Stimulated activated naive CD8-positive, alpha-beta T cell treated with anti-CD3 and anti-CD28 coated beads, Interleukin-15, amount 100 ng/mL, for 72 hours (primary cell): Measurements from ENCODE around the gene IGF2R.

ENCODE experiments used
- ATAC-seq: fragments of 150-1000 bp; cut with Tn5 transposase; 2 replicates; pipeline ENCODE4 v1.10.0; 2021; ENCODE audit warnings: mild to moderate bottlenecking, moderate library complexity
- DNase-seq, 2 donors: peaks; one replicate each; pipeline ENCODE4 v3.0.0; 2021 to 2022
- H3K27ac Mint-ChIP-seq, 2 donors: one replicate each; pipeline ENCODE4 v1.8.0; 2022; ENCODE audit warnings: mild to moderate bottlenecking in 2 of 2, mixed read lengths in 2 of 2, moderate library complexity in 2 of 2
- H3K27me3 Mint-ChIP-seq: one replicate; pipeline ENCODE4 v1.8.0; 2022; ENCODE audit warnings: mixed read lengths
- H3K4me1 Mint-ChIP-seq: one replicate; pipeline ENCODE4 v1.8.0; 2022; ENCODE audit warnings: mild to moderate bottlenecking, mixed read lengths
- H3K4me3 Mint-ChIP-seq, 2 donors: one replicate each; pipeline ENCODE4 v1.8.0; 2022; ENCODE audit warnings: mild to moderate bottlenecking in 2 of 2, mixed read lengths in 2 of 2, moderate library complexity in 1 of 2
- H3K9me3 Mint-ChIP-seq, 2 donors: one replicate each; pipeline ENCODE4 v1.8.0; 2022; ENCODE audit warnings: mixed read lengths in 2 of 2

IGF2R gene

DNA sequence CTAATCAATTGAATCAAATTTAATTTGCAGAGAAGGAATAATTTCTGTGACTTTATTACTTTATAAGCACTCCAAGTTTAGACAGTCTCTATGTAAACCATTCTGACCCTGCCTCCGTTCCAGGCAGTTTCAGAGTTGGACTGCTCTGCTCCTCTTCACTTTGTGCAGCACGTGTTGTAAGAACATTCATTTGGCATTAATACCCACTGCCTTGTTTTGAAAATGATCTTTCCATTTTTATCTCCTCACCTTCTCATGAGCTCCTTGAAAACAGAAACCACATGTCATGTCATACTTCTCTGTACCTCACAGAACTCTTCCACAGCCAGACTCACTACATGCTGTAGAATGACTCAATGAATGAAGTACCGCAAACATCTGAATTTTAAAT, 178.3 kb downstream of the IGF2R start:
- Mint-ChIP-seq H3K27ac (no peak overlapping the region), H3K4me3 (no peak overlapping the region), H3K9me3 (peaks cover 4 to 9% of the 10 kb centered on the region in 2 donors), H3K4me1 (no peaks in the 10 kb centered on the region), H3K27me3 (no peaks in the 10 kb centered on the region)
- no peak for DNase-seq
- ATAC-seq: no peak

DNA sequence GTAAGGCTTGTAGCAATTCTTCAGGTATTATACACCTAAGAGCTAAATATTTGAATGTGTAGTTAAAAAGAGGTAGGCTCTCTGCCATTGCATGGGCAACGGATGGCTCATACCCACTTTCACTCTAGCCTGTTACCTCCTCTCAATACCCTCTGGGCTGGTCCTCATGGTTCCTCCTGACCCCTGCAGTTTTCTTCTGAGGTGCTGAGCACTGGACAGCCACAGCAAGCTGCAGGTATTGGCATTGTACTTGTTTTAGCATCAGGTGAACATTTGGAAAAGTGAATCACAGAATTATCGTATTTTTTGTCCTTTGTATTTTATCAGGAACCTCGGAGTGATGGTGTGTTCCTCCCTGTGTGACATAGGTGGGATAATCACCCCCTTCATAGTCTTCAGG, 185.6 kb downstream of the IGF2R start:
- no peaks in the 10 kb centered on the region for H3K27me3 Mint-ChIP-seq

DNA sequence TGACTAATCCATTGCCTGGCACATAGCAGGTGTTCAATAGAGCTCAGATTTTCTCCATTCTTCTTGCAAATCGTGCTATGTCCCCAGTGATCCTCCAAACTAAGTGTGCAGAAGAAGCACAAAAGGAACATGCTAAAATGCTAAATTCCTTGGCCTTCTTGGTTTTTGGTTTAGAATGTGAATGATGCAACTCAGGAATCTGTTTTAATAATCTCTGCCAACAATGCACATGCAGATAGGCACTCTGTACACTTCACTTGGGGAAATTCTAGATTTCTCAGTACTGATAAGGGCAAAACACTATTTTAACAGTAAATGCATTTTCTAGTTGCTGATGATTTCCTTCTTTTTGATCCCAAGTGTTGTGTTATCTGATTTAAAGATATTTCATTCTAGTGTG, 188.0 kb downstream of the IGF2R start:
- Mint-ChIP-seq H3K27ac (no peak overlapping the region), H3K9me3 (peaks cover 8 to 11% of the 10 kb centered on the region in 2 donors), H3K4me3 (no peak overlapping the region), H3K4me1 (no peaks in the 10 kb centered on the region), H3K27me3 (no peaks in the 10 kb centered on the region)
- no peak for DNase-seq
- no peak for ATAC-seq

More for the DNA sequence above, 185.6 kb downstream of the IGF2R start:
- ATAC-seq: no peak
- Mint-ChIP-seq H3K4me1 (no peaks in the 10 kb centered on the region), H3K27ac (no peak overlapping the region), H3K4me3 (no peak overlapping the region), H3K9me3 (peaks cover 8 to 19% of the 10 kb centered on the region in 2 donors)
- no peak for DNase-seq

DNA sequence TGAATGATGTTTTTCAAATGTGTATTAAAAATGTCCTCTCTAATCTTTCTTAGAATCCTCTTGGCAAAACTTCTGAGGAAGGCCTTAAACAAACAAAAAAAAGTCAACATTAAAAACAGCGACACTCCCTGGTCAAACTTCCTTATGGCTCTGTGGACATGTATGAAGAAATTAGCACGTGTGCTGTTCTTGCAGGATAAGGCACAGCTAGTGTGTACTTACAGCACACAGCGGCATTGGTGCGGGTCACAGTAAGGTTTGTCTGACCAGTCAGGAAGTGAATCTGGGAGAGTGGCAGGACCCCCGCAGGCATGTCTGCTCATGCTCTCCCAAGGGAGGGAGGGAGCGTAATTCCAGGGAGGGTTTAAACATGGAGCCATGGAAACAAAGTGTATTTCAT, 191.6 kb downstream of the IGF2R start:
- H3K4me3 Mint-ChIP-seq: no peak overlapping the region
- H3K27ac Mint-ChIP-seq: no peak overlapping the region
- H3K4me1 Mint-ChIP-seq: no peaks in the 10 kb centered on the region
- no peak for ATAC-seq
- DNase-seq: no peak
- peaks cover 0 to 3% of the 10 kb centered on the region in 2 donors for H3K9me3 Mint-ChIP-seq
- H3K27me3 Mint-ChIP-seq: peaks cover 6% of the 10 kb centered on the region
